Peyer's patch (tissue), 4 donors: ENCODE measurements around the gene MT1A. TPM values are rescaled to one million over a fixed set of nuclear protein-coding genes. Genes with fewer than 3 reads are reported as not detected.
A peak's percentile ranks its signal among the peaks of the same experiment; 100 is the strongest.

Experiments used
- DNase-seq, 3 donors: peaks; one replicate each; pipeline ENCODE4 v3.0.0-alpha.2; 2017 to 2019
- H3K27ac ChIP-seq, 4 donors: fragments of 200-600 bp; sonication (generic); one replicate each; pipeline ENCODE4 v1.5.1; 2016 to 2019
- H3K27me3 ChIP-seq, 2 donors: fragments of 200-600 bp; sonication (generic); one replicate each; pipeline ENCODE4 v1.5.1; 2019
- H3K36me3 ChIP-seq, 3 donors: fragments of 200-600 bp; sonication (generic); one replicate each; pipeline ENCODE4 v1.5.1; 2016 to 2019
- H3K4me1 ChIP-seq, 4 donors: fragments of 200-600 bp; sonication (generic); one replicate each; pipeline ENCODE4 v1.5.1; 2016 to 2019
- H3K4me3 ChIP-seq, 4 donors: fragments of 200-600 bp; sonication (generic); 1 replicate in 3 of 4; 2 replicates in 1 of 4; pipeline ENCODE4 v1.5.1; 2016 to 2019; ENCODE audit warnings: mild to moderate bottlenecking in 1 of 4
- H3K9me3 ChIP-seq, 4 donors: fragments of 200-600 bp; sonication (generic); one replicate each; pipeline ENCODE4 v1.5.1; 2016 to 2019; ENCODE audit warnings: mild to moderate bottlenecking in 1 of 4
- POLR2A ChIP-seq, 2 donors: fragments of 450-650 bp; IDR thresholded peaks; one replicate each; pipeline ENCODE4 v1.5.1; 2017; ENCODE audit warnings: antibody characterized with exemption in 2 of 2, mild to moderate bottlenecking in 2 of 2, moderate library complexity in 2 of 2
- total RNA-seq, 4 donors: library from RNA; depleted of rRNA; stranded (reverse); fragments of >200 nt; gene quantifications; one replicate each; pipeline ENCODE4 v1.1.0, GENCODE V29; 2016
- TF ChIP-seq, protein P1 (sequence below), 6 experiments: fragments of 450-650 bp in 4 of 6; fragments of 200-600 bp in 2 of 6; sonication (generic) in 1 of 6; IDR thresholded peaks; one replicate each; pipeline ENCODE4 v1.5.1; 2017 to 2019; ENCODE audit warnings: antibody characterized with exemption in 6 of 6, mild to moderate bottlenecking in 3 of 6, moderate library complexity in 1 of 6

The MT1A gene
- total RNA-seq, 4 donors from 2014 or later: 102 TPM; not detected in 3

DNA sequence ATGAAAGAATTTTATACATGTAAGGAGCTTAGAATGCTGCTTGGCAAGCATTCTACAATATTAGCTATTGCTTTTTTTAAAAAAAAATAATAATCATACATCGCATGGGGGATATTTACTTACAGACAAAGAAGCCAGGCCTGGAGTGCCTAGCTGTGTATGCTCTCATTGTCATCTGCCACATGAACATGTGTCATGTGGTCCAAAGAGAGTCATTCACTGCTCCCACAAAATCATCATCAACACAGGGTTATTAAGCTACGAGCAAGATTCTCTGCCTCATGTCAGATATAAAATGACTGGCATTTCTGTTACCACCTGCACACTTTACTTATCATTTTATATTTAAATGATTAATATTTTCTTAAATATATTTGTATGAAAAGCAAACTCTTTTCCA, 14.8 kb upstream of the MT1A start:
- DNase-seq: no peak
- TF ChIP-seq POLR2A (IDR thresholded peaks at IDR 0.05): no peak
- TF ChIP-seq, protein P1, sequence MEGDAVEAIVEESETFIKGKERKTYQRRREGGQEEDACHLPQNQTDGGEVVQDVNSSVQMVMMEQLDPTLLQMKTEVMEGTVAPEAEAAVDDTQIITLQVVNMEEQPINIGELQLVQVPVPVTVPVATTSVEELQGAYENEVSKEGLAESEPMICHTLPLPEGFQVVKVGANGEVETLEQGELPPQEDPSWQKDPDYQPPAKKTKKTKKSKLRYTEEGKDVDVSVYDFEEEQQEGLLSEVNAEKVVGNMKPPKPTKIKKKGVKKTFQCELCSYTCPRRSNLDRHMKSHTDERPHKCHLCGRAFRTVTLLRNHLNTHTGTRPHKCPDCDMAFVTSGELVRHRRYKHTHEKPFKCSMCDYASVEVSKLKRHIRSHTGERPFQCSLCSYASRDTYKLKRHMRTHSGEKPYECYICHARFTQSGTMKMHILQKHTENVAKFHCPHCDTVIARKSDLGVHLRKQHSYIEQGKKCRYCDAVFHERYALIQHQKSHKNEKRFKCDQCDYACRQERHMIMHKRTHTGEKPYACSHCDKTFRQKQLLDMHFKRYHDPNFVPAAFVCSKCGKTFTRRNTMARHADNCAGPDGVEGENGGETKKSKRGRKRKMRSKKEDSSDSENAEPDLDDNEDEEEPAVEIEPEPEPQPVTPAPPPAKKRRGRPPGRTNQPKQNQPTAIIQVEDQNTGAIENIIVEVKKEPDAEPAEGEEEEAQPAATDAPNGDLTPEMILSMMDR (IDR thresholded peaks at IDR 0.05): no peak
- Histone ChIP-seq H3K4me3 (no peak overlapping the region), H3K27ac (no peak overlapping the region), H3K36me3 (peaks cover 0 to 4% (median 0%) of the 10 kb centered on the region in 3 donors), H3K4me1 (peaks cover 0 to 8% (median 0%) of the 10 kb centered on the region in 4 donors), H3K9me3 (no peaks in the 10 kb centered on the region), H3K27me3 (no peaks in the 10 kb centered on the region)

DNA sequence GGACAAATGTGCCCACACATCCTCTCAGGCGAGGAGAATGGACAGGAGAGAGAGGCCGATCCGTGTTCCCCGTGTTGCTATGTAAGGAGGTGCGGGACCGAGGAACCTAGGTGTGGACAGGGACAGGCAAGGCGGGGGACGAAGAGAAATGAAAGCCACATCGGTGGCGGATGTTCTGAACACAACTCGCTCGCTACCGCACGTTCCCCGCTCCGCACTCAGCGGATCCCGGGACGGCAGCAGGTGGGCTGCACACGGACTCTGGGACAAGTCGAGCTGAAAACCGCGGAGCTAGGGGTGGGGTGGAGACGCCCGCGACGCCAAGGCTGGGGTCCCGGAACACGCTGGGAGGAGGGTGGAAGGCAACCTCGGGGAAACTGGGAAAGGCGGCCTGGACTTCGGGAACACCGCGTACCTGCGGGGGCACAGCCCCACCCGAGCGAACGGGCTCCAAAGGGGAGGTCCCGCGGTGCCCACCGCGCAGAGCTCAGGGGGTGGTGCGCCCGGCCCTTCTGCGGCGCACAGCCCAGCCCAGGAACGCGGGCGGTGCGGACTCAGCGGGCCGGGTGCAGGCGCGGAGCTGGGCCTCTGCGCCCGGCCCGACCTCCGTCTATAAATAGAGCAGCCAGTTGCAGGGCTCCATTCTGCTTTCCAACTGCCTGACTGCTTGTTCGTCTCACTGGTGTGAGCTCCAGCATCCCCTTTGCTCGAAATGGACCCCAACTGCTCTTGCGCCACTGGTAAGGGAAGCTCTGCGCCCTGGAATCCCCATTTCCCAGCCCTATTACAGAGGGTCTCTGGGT, 13.1 kb upstream of the MT1A start, which contains the start of gene MT1E:
TSS of gene MT1E (plus strand) at position 642 of the 803 bp plus-strand sequence. CDS start at position 713, 71 bp downstream.
- peak in 2 of 3 donors; percentile 73 to 92 for DNase-seq
- H3K9me3 ChIP-seq: no peaks in the 10 kb centered on the region
- TF ChIP-seq POLR2A (IDR thresholded peaks at IDR 0.05): peak; percentile 43 to 70
- TF ChIP-seq, protein P1 (IDR thresholded peaks at IDR 0.05): peak in 1 of 6 experiments; percentile 4

DNA sequence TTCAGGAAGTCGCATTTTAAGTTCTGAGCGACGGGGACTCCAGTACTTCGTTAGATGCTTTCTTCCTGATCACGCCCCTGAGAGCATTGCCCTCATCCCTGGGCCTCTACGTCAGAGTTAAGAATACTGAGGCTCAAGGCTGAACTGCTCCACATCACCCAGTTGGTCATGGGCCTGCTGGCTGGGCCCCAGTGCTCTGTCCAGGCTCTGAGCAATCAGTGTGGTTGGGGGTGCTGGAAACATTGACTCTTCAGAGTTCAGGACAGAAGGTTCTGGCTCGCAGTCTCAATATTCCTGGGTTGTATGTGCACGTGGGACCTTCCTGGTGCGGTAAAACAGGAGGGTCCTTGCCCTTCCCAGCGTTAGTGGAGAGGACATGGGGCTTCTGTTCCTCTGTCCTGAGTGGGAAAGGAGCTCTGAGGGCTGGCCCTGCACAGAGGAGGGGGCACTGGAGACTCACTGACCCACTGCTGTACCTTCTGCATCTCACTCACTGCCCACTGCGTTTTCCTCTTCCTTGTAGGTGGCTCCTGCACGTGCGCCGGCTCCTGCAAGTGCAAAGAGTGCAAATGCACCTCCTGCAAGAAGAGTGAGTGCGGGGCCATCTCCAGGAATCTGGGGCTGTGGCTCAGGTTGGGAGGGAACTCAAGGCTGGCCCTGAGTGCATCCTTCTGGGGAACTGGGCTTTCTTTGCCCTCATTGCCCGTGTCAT, 12.4 kb upstream of the MT1A start:
- peak in 1 of 3 donors; percentile 66 for DNase-seq
- Histone ChIP-seq H3K27me3 (no peaks in the 10 kb centered on the region), H3K27ac (peak overlapping the region; percentile 63 to 94 (median 75)), H3K4me1 (peaks cover 0 to 8% (median 0%) of the 10 kb centered on the region in 4 donors), H3K36me3 (peaks cover 0 to 4% (median 0%) of the 10 kb centered on the region in 3 donors), H3K4me3 (peak overlapping the region; percentile 35 to 71 (median 52)), H3K9me3 (no peaks in the 10 kb centered on the region)
- TF ChIP-seq POLR2A (IDR thresholded peaks at IDR 0.05): no peak
- TF ChIP-seq, protein P1 (IDR thresholded peaks at IDR 0.05): no peak

More for the DNA sequence above, 13.1 kb upstream of the MT1A start, which contains the start of gene MT1E:
- peaks cover 0 to 4% (median 0%) of the 10 kb centered on the region in 3 donors for H3K36me3 ChIP-seq
- peak within 1 kb of the TSS; percentile 63 to 94 (median 75) for H3K27ac ChIP-seq
- H3K4me1 ChIP-seq: peaks cover 0 to 8% (median 0%) of the 10 kb centered on the region in 4 donors
- H3K27me3 ChIP-seq: no peaks in the 10 kb centered on the region
- H3K4me3 ChIP-seq: peak within 1 kb of the TSS; percentile 35 to 71 (median 52)

DNA sequence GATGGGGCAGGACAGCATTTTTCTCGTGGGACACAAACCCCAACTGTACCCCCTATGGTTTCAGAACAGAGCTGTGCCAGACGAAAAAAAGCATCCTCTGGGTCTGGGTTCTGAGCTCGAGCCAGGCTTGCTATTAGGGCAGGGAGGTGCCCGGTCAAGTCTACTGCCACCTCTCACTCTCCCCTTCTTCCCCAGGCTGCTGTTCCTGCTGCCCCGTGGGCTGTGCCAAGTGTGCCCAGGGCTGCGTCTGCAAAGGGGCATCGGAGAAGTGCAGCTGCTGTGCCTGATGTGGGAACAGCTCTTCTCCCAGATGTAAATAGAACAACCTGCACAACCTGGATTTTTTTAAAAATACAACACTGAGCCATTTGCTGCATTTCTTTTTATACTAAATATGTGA, 11.8 kb upstream of the MT1A start:
- peaks cover 0 to 8% (median 0%) of the 10 kb centered on the region in 4 donors for H3K4me1 ChIP-seq
- H3K4me3 ChIP-seq: peak overlapping the region in 2 of 4 donors; percentile 66 to 71
- H3K36me3 ChIP-seq: peaks cover 0 to 4% (median 0%) of the 10 kb centered on the region in 3 donors
- H3K27ac ChIP-seq: peak overlapping the region in 3 of 4 donors; percentile 63 to 94 (median 85)
- no peaks in the 10 kb centered on the region for H3K27me3 ChIP-seq
- H3K9me3 ChIP-seq: no peaks in the 10 kb centered on the region
- TF ChIP-seq, protein P1 (IDR thresholded peaks at IDR 0.05): no peak
- no peak for TF ChIP-seq POLR2A (IDR thresholded peaks at IDR 0.05)
- no peak for DNase-seq

DNA sequence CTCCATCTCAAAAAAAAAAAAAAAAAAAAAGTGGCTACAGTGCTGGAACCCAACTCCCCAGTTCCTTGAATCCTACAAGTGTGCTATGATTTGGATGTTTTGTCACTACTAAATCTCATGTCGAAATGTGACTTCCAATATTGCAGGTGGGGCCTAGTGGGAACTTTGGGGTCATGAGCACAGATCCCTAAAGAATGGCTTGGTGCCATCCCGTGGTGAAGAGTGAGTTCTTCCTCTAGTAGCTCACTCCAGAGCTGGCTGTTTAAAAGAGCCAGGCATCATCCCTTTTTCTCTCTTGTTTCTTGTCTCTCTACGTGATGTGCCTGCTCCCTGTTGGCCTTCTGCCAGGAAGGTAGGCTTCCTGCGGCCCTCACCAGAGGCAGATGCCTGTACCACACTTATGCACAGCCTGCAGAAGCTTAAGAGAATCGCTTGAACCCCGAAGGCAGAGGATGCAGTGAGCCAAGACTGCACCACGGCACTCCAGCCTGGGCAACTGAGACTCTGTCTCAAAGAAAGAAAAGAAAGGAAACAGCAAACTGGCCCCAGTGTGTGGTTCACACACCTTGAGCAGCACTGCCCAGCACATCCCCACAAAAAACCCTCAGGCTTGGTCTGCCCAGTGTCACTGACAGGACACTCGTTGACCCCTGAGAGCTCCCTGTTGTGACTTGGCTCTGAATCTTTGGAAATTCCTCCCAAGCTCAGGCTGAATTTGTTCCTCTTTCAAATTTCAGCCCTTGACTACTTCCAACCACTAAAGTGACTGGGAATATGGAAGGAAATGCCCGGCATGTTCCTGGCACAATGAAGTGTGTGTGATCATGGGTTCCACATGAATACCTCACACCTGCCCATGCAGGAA, 9.7 kb upstream of the MT1A start:
- Histone ChIP-seq H3K4me3 (no peak overlapping the region), H3K27me3 (no peaks in the 10 kb centered on the region), H3K9me3 (no peaks in the 10 kb centered on the region), H3K27ac (no peak overlapping the region), H3K36me3 (peaks cover 0 to 4% (median 0%) of the 10 kb centered on the region in 3 donors), H3K4me1 (peaks cover 0 to 8% (median 4%) of the 10 kb centered on the region in 4 donors)
- TF ChIP-seq, protein P1 (IDR thresholded peaks at IDR 0.05): no peak
- no peak for TF ChIP-seq POLR2A (IDR thresholded peaks at IDR 0.05)
- DNase-seq: no peak
